T-cell (primary cell): Measurements from ENCODE around the gene CRABP2. TPM values are rescaled to one million over a fixed set of nuclear protein-coding genes. Genes with fewer than 3 reads are reported as not detected.
A peak's percentile ranks its signal among the peaks of the same experiment; 100 is the strongest.

Experiments used
- ATAC-seq, 4 experiments: fragments of 200-7000 bp in 3 of 4; fragments of 150-1000 bp in 1 of 4; cut with Tn5 transposase; replicated peaks in 1 of 4; 1 replicate in 3 of 4; 2 replicates in 1 of 4; pipeline ENCODE4 v1.10.0; 2021; ENCODE audit warnings: moderate library complexity in 3 of 4, mild to moderate bottlenecking in 2 of 4, moderate number of reproducible peaks in 1 of 4
- CTCF ChIA-PET, 2 donors: fragments of 300-600 bp; sonication (Branson Sonifier 250); formaldehyde crosslinking; loops; one replicate each; lab custom pipeline; 2022; ENCODE audit warnings: antibody characterized with exemption in 2 of 2; lab: Charles Lee
- POLR2A ChIA-PET, 2 donors: fragments of 300-600 bp; sonication (Branson Sonifier 250); formaldehyde crosslinking; loops; one replicate each; lab custom pipeline; 2022; ENCODE audit warnings: antibody characterized with exemption in 2 of 2; lab: Charles Lee
- DNase-seq, 35 experiments: peaks; one replicate each; pipeline versions ENCODE4 v3.0.0 to v3.0.0-alpha.2; 2013 to 2023
- H3K27ac ChIP-seq: one replicate; pipeline ENCODE4 v1.5.1; 2013; ENCODE audit warnings: low read length
- H3K27me3 ChIP-seq, 2 experiments: replicated peaks in 1 of 2; 1 replicate in 1 of 2; 2 replicates in 1 of 2; pipeline versions ENCODE4 v1.6.1 to v1.7.0; 2013; ENCODE audit warnings: low read length in 1 of 2, mixed read lengths in 1 of 2; ENCODE audit not compliant: control insufficient read depth in 2 of 2, insufficient read depth in 2 of 2; ENCODE audit errors: extremely low read depth in 1 of 2
- H3K36me3 ChIP-seq, 2 donors: 1 replicate in 1 of 2; 2 replicates in 1 of 2; pipeline versions ENCODE4 v1.6.1 to v1.7.0; 2013; ENCODE audit warnings: low read length in 1 of 2; ENCODE audit not compliant: control insufficient read depth in 2 of 2, insufficient read depth in 1 of 2; ENCODE audit errors: extremely low read depth in 1 of 2
- H3K4me1 ChIP-seq, 2 experiments: 1 replicate in 1 of 2; 2 replicates in 1 of 2; pipeline versions ENCODE4 v1.6.1 to v1.7.0; 2013; ENCODE audit warnings: low read length in 2 of 2, mixed read lengths in 1 of 2; ENCODE audit not compliant: insufficient read depth in 2 of 2, control insufficient read depth in 1 of 2; ENCODE audit errors: extremely low read depth in 1 of 2
- H3K4me3 ChIP-seq, 2 donors: 1 replicate in 1 of 2; 2 replicates in 1 of 2; pipeline versions ENCODE4 v1.5.1 to v1.7.0; 2013; ENCODE audit warnings: mild to moderate bottlenecking in 2 of 2, low read length in 1 of 2, moderate library complexity in 1 of 2; ENCODE audit not compliant: control insufficient read depth in 1 of 2; ENCODE audit errors: extremely low read depth in 1 of 2
- H3K9me3 ChIP-seq: 2 replicates; pipeline ENCODE4 v1.7.0; 2013
- H3K27ac Mint-ChIP-seq, 2 donors: one replicate each; pipeline ENCODE4 v1.8.0; 2020 to 2021; ENCODE audit warnings: mild to moderate bottlenecking in 2 of 2, mixed read lengths in 2 of 2
- H3K27me3 Mint-ChIP-seq, 2 donors: one replicate each; pipeline ENCODE4 v1.8.0; 2021 to 2022; ENCODE audit warnings: mixed read lengths in 2 of 2
- H3K36me3 Mint-ChIP-seq: one replicate; pipeline ENCODE4 v1.8.0; 2021; ENCODE audit warnings: mixed read lengths
- H3K4me1 Mint-ChIP-seq, 3 donors: one replicate each; pipeline ENCODE4 v1.8.0; 2020 to 2022; ENCODE audit warnings: mixed read lengths in 3 of 3, mild to moderate bottlenecking in 1 of 3
- H3K4me3 Mint-ChIP-seq, 3 donors: one replicate each; pipeline ENCODE4 v1.8.0; 2020 to 2022; ENCODE audit warnings: mild to moderate bottlenecking in 3 of 3, mixed read lengths in 3 of 3, moderate library complexity in 3 of 3
- H3K9me3 Mint-ChIP-seq, 3 donors: one replicate each; pipeline ENCODE4 v1.8.0; 2020 to 2022; ENCODE audit warnings: mixed read lengths in 3 of 3
- WGBS: methylation state at CpG from one replicate; pipeline ENCODE4 v1.1.5; 2013; ENCODE audit warnings: missing lambda C conversion rate; ENCODE audit not compliant: insufficient coverage; 5-methylcytosine and 5-hydroxymethylcytosine counted together
- total RNA-seq, 35 experiments: library from RNA in 6 of 35; stranded (reverse) in 6 of 35; fragments of 120-200 nt in 1 of 35; gene quantifications; one replicate each; pipeline versions ENCODE4 v1.2.1 to v1.2.4 and lab custom pipeline; 2013 to 2026

Gene CRABP2
- total RNA-seq, 5 donors from 2014 or later (not counting 1 experiment from before 2014, with no cell fraction given): 0.76 to 3.6 (median 1.6) TPM

DNA sequence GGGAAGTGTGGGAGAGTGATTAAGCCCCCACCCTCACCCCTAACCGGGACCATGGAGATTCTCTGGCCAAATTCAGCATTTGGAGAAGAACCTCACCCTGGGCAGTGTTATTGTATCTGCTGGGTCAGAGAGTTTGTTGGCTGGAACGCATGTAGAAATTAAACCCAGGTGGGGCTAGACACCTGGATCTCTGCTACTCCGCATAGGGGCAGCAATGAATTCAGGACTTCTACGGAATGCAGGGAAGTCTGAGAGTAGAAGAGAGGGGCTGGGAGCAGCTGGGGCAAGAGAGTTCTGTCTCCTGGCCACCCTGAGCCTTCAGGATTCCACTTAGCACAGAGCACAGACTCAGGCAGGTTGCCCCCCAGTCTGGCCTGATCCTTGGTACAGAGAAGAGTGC is 3.6 kb upstream of the CRABP2 start:
- no peaks in the 10 kb centered on the region for H3K9me3 Mint-ChIP-seq
- H3K27ac Mint-ChIP-seq: peak overlapping the region in 1 of 2 donors; percentile 56

DNA sequence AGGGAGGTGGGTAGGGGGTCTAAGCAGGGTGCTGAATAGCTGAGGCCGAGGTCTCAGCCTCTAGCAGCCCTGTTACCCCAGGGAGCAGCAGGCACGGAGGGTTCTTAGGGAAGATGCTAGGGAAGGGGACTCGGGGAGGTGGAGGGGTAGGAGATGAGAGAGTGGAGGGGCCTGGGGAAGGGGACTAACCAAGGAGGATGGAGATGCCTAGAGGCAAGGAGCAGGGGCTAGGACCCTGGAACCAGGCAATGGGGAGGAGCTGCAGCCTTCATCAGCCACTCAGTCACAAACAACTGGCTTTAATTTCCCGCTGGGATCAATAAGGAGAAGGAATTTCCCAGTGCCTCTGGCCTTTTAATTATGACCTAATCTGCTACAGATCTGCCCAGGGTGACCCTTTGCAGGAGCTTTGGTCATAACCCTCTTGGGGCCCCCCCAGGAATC is 2.9 kb upstream of the CRABP2 start:
- Histone ChIP-seq H3K4me3 (no peak overlapping the region), H3K36me3 (no peaks in the 10 kb centered on the region), H3K4me1 (peaks cover 14 to 36% of the 10 kb centered on the region in 2 experiments), H3K27ac (no peak overlapping the region), H3K9me3 (no peaks in the 10 kb centered on the region), H3K27me3 (peaks cover 7 to 28% of the 10 kb centered on the region in 2 experiments)
- CTCF ChIA-PET: interaction anchor here (0.9 to 1.0 kb wide), 2 partner anchors 18 to 19 kb away, joined by 3 to 4 read pairs; no protein-coding TSS in a partner anchor
- POLR2A ChIA-PET: interaction anchor here (0.6 kb wide), 2 partner anchors 17 to 62 kb away, joined by 5 to 6 read pairs; no protein-coding TSS in a partner anchor
- Mint-ChIP-seq H3K27me3 (peaks cover 7 to 13% of the 10 kb centered on the region in 2 donors), H3K27ac (peak overlapping the region in 1 of 2 donors; percentile 59), H3K4me3 (no peak overlapping the region), H3K4me1 (peaks cover 18 to 32% (median 30%) of the 10 kb centered on the region in 3 donors), H3K9me3 (no peaks in the 10 kb centered on the region), H3K36me3 (no peaks in the 10 kb centered on the region)
- ATAC-seq (no peak), DNase-seq (no peak)
- WGBS: 77% methylated on average over 3 of the region's 4 CpGs

More for the DNA sequence above, 3.6 kb upstream of the CRABP2 start:
- ChIA-PET POLR2A (no interaction called here), CTCF (interaction anchor here (0.9 to 1.0 kb wide), 2 partner anchors 17 to 19 kb away, joined by 3 to 4 read pairs; no protein-coding TSS in a partner anchor)
- 97% methylated on average over 3 of the region's 4 CpGs for WGBS
- no peak for DNase-seq
- Mint-ChIP-seq H3K27me3 (peaks cover 6% of the 10 kb centered on the region in 2 donors), H3K4me1 (peaks cover 18 to 29% (median 29%) of the 10 kb centered on the region in 3 donors), H3K4me3 (no peak overlapping the region), H3K36me3 (no peaks in the 10 kb centered on the region)
- Histone ChIP-seq H3K9me3 (no peaks in the 10 kb centered on the region), H3K27me3 (peaks cover 5 to 20% of the 10 kb centered on the region in 2 experiments), H3K27ac (no peak overlapping the region), H3K36me3 (no peaks in the 10 kb centered on the region), H3K4me3 (no peak overlapping the region), H3K4me1 (peaks cover 14 to 36% of the 10 kb centered on the region in 2 experiments)
- ATAC-seq: no peak

DNA sequence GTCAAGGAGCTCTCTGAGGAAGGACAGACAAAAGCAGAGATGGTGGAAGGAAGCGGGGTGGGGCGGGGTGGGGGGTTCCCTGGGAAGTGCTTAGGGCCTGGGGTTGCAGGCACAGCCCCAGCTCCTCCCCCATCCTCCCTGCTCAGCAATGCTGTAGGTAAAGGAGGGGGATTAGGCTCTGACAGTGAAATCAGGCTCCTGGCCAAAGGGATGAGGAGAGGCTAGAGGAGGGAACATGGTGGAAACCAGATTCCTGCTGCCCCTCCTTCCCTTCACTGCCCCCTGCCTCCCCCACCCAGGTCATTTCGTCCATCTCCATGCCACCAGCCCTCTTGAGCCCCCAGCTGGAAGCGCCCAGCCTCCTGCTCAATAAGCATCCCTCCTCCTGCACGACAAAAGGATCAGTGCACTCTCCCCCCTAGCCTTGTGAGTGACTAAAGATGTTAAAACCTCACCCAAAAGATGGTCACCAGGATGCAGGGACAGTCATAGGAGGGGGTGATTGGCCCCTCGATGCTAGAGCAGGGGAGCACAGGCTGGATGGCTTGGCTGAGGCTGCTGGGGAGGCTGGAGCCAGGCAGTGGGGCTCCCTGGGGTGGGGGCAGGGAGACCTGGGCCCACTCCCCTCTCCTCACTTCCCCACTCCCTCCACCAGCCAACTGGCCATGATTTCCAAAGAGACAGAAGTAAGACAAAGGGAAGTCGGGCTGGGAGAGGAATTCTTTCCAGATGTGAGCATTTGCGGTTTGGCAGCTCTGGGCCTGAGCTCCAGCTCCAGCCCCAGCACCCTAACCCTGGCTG is 2.2 kb upstream of the CRABP2 start:
- H3K4me3 ChIP-seq: no peak overlapping the region
- no peak overlapping the region for H3K27ac ChIP-seq
- peak overlapping the region; percentile 66 to 91 (median 83) for H3K4me3 Mint-ChIP-seq
- no peaks in the 10 kb centered on the region for H3K9me3 Mint-ChIP-seq
- H3K9me3 ChIP-seq: no peaks in the 10 kb centered on the region
- H3K27ac Mint-ChIP-seq: peak overlapping the region; percentile 73 to 74
- 90% methylated on average over 2 of the region's 8 CpGs for WGBS
- peaks cover 7 to 17% of the 10 kb centered on the region in 2 donors for H3K27me3 Mint-ChIP-seq
- ATAC-seq: no peak
- peaks cover 14 to 36% of the 10 kb centered on the region in 2 experiments for H3K4me1 ChIP-seq
- H3K27me3 ChIP-seq: peaks cover 7 to 34% of the 10 kb centered on the region in 2 experiments
- peaks cover 18 to 32% (median 30%) of the 10 kb centered on the region in 3 donors for H3K4me1 Mint-ChIP-seq
- H3K36me3 Mint-ChIP-seq: no peaks in the 10 kb centered on the region
- ChIA-PET POLR2A (interaction anchor here (0.6 kb wide), 2 partner anchors 18 to 63 kb away, joined by 5 to 6 read pairs; no protein-coding TSS in a partner anchor), CTCF (interaction anchor here (0.5 to 2.6 kb wide), 8 partner anchors 16 to 79 kb away, joined by 3 to 22 read pairs (median 6); partner anchors contain the start of gene MRPL24 (in 1 of the 2))
- no peak for DNase-seq
- H3K36me3 ChIP-seq: no peaks in the 10 kb centered on the region

DNA sequence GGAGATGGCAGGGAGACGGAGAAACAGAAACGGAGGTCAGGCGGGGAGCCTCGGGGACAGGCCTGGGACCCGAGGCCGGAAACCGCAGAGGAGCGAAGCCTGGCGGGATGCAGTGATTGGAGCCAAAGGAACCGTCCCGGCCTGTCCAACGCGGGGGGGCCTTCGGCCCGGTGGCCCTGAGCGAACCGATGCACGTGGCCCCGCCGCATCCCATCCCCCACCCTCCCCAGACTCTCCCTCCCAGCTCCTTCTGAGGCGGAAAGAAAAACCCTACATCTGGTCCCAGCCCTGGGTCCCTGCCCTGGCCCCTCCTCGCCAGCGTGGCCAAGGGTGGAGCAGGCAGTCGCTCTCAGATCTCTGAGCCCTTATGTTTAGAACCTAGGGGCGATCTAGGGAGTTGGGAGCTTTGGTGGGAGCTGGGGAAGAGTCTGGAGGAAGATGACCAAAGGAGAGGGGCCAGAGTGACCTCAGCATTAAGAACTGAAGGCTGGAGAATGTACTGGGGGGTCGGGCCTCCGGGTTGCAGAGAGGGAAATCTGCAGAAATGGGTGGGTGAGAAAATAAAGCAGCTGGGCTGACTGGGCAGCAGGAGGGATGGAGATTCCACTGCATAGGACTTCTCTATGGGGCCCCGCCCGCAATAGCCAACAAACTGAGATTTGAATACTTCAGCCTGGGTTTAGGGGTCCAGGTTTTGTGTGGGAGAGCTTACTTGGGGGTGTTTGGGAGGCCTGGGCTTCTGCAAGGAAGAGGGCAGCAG is 1.5 kb upstream of the CRABP2 start:
- WGBS: 17% methylated on average over 19 of the region's 29 CpGs
- Histone ChIP-seq H3K9me3 (no peaks in the 10 kb centered on the region), H3K4me1 (peaks cover 14 to 36% of the 10 kb centered on the region in 2 experiments), H3K27ac (peak overlapping the region; percentile 47), H3K36me3 (no peaks in the 10 kb centered on the region), H3K27me3 (peaks cover 7 to 40% of the 10 kb centered on the region in 2 experiments), H3K4me3 (peak overlapping the region; percentile 55 to 61)
- ATAC-seq (peak; percentile 8 to 30 (median 24)), DNase-seq (peak in 2 of 35 experiments; percentile 22 to 46)
- CTCF ChIA-PET: interaction anchor here (0.5 to 2.6 kb wide), 11 partner anchors 10 to 78 kb away, joined by 3 to 22 read pairs (median 6); partner anchors contain the start of gene MRPL24 (in 1 of the 2)
- Mint-ChIP-seq H3K36me3 (no peaks in the 10 kb centered on the region), H3K27me3 (peaks cover 7 to 21% of the 10 kb centered on the region in 2 donors), H3K27ac (peak overlapping the region; percentile 76 to 83), H3K4me1 (peaks cover 18 to 32% (median 30%) of the 10 kb centered on the region in 3 donors), H3K9me3 (no peaks in the 10 kb centered on the region), H3K4me3 (peak overlapping the region; percentile 83 to 91 (median 86))
- POLR2A ChIA-PET: interaction anchor here in 1 of 2 donors (0.6 kb wide), 1 partner anchor 1368 kb away, joined by 3 read pairs; no protein-coding TSS in a partner anchor

DNA sequence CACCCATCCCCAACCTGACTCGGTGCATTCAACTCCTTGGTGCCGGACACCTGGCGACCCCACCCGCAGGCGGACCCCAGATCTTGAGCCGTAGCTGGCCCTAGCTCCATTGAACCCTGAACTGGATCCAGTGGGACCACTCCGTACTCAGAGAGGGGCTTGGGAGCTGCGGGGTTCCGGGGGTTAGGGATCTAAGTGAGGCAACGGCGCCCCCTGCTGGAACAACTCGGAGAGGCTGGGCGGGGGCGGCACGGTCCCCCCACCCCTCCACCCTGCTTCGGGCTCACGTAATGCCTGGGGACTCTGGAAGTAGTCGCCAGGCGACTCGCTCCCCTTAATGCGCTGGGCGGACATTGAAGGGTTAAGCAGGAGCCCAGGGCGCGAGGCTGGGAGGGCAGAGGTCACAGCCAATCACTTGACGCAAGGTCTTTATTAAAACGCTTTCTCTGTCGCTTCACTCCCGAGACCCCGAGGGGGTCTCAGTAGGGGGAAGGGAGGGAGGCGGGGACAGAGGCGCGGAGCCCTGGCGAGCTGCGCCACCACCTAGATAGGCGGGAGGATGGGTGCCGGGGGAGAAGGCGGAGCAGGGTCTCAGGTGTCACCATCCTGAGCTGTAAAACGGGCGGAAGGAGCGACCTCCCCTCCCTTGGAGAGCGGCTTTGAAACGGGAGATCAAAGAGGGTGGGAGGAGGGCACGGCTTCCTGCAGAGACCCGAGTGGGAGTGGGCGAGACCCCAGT is 704 bp upstream of the CRABP2 start:
- H3K27ac ChIP-seq: peak overlapping the region; percentile 47
- WGBS: 2% methylated on average over 35 of the region's 45 CpGs

More for the DNA sequence above, 704 bp upstream of the CRABP2 start:
- Mint-ChIP-seq H3K4me3 (peak overlapping the region; percentile 83 to 91 (median 86)), H3K36me3 (no peaks in the 10 kb centered on the region), H3K9me3 (no peaks in the 10 kb centered on the region), H3K27ac (peak overlapping the region; percentile 76 to 83), H3K4me1 (peaks cover 18 to 32% (median 30%) of the 10 kb centered on the region in 3 donors), H3K27me3 (peaks cover 7 to 29% of the 10 kb centered on the region in 2 donors)
- no peaks in the 10 kb centered on the region for H3K36me3 ChIP-seq
- H3K4me3 ChIP-seq: peak overlapping the region; percentile 55 to 61
- H3K27me3 ChIP-seq: peaks cover 7 to 47% of the 10 kb centered on the region in 2 experiments
- H3K9me3 ChIP-seq: no peaks in the 10 kb centered on the region
- ChIA-PET CTCF (interaction anchor here (0.5 to 2.6 kb wide), 14 partner anchors 11 to 154 kb away, joined by 3 to 22 read pairs (median 4); partner anchors contain the start of gene MRPL24 (in 1 of the 2)), POLR2A (interaction anchor here in 1 of 2 donors (0.6 kb wide), 1 partner anchor 1367 kb away, joined by 3 read pairs; no protein-coding TSS in a partner anchor)
- peaks cover 14 to 38% of the 10 kb centered on the region in 2 experiments for H3K4me1 ChIP-seq
- DNase-seq (peak; percentile 19 to 85 (median 59)), ATAC-seq (peak; percentile 70 to 76 (median 73))
